IMR-90 (cell line): ENCODE measurements around the gene SLC9B2. TPM values are rescaled to one million over a fixed set of nuclear protein-coding genes. Genes with fewer than 3 reads are reported as not detected.

Experiments used
- ATAC-seq: fragments of 200-7000 bp; cut with Tn5 transposase; 2 replicates; pipeline ENCODE4 v1.9.1; 2020; ENCODE audit warnings: low read depth, mild to moderate bottlenecking, moderate library complexity
- BruUV-seq: library from RNA; stranded (reverse); fragments of 400-500 nt; replicated peaks from 2 replicates; lab custom pipeline; 2021; lab: Mats Ljungman, UMichigan
- CTCF ChIA-PET: fragments of 300-600 bp; formaldehyde crosslinking; extraction: SDS; loops from one replicate; lab custom pipeline; 2021; ENCODE audit warnings: antibody characterized with exemption; lab: Yijun Ruan, JAX
- POLR2A ChIA-PET: fragments of 300-600 bp; sonication (Branson Sonifier 250); formaldehyde crosslinking; loops from one replicate; lab custom pipeline; 2022; ENCODE audit warnings: antibody characterized with exemption; ENCODE audit not compliant: unreplicated experiment; lab: Charles Lee
- DNase-seq: peaks from one replicate; pipeline ENCODE4 v3.0.0; 2013
- H2AFZ ChIP-seq: replicated peaks from 2 replicates; pipeline ENCODE3; 2013; ENCODE audit warnings: low read length, mild to moderate bottlenecking; ENCODE audit not compliant: poor library complexity
- H2AK5ac ChIP-seq: 2 replicates; pipeline ENCODE4 v1.6.1; 2013; ENCODE audit warnings: low read depth, low read length, inconsistent platforms
- H2AK9ac ChIP-seq: replicated peaks from 2 replicates; pipeline ENCODE3; 2013; ENCODE audit warnings: mild to moderate bottlenecking, low read depth, low read length, moderate library complexity; ENCODE audit not compliant: poor library complexity
- H2BK120ac ChIP-seq: 2 replicates; pipeline ENCODE4 v1.6.1; 2013; ENCODE audit warnings: low read depth, low read length, inconsistent platforms
- H2BK15ac ChIP-seq: 3 replicates; pipeline ENCODE4 v1.6.1; 2013; ENCODE audit warnings: low read depth, low read length, inconsistent platforms
- H2BK20ac ChIP-seq: 2 replicates; pipeline ENCODE4 v1.6.1; 2013; ENCODE audit warnings: low read depth, mild to moderate bottlenecking, inconsistent platforms, low read length, moderate library complexity
- H2BK5ac ChIP-seq: 2 replicates; pipeline ENCODE4 v1.6.1; 2013; ENCODE audit warnings: mild to moderate bottlenecking, low read depth, low read length, inconsistent platforms; ENCODE audit not compliant: poor library complexity, severe bottlenecking
- H3K14ac ChIP-seq: replicated peaks from 2 replicates; pipeline ENCODE4 v1.6.1; 2013; ENCODE audit warnings: low read depth, low read length, inconsistent platforms
- H3K18ac ChIP-seq: 2 replicates; pipeline ENCODE4 v1.6.1; 2013; ENCODE audit warnings: low read depth, low read length, control low read depth
- H3K23ac ChIP-seq: 2 replicates; pipeline ENCODE4 v1.6.1; 2013; ENCODE audit warnings: low read depth, low read length, inconsistent platforms
- H3K27ac ChIP-seq: 2 replicates; pipeline ENCODE4 v1.5.1; 2013; ENCODE audit warnings: mild to moderate bottlenecking, control low read depth, low read length; ENCODE audit not compliant: insufficient read depth
- H3K27me3 ChIP-seq: 2 replicates; pipeline ENCODE4 v1.6.1; 2013; ENCODE audit warnings: low read length; ENCODE audit not compliant: control insufficient read depth, insufficient read depth
- H3K36me3 ChIP-seq: 2 replicates; pipeline ENCODE4 v1.6.1; 2013; ENCODE audit warnings: low read length, mixed read lengths; ENCODE audit not compliant: control insufficient read depth, insufficient read depth
- H3K4ac ChIP-seq: 2 replicates; pipeline ENCODE4 v1.6.1; 2013; ENCODE audit warnings: low read depth, low read length, inconsistent platforms
- H3K4me1 ChIP-seq: 2 replicates; pipeline ENCODE4 v1.6.1; 2013; ENCODE audit warnings: low read length, mixed read lengths; ENCODE audit not compliant: control insufficient read depth, insufficient read depth
- H3K4me2 ChIP-seq: 2 replicates; pipeline ENCODE4 v1.6.1; 2013; ENCODE audit warnings: low read depth, mild to moderate bottlenecking, control low read depth, low read length, moderate library complexity
- H3K4me3 ChIP-seq: 2 replicates; pipeline ENCODE4 v1.5.1; 2013; ENCODE audit warnings: low read depth, mild to moderate bottlenecking, control low read depth, low read length, moderate library complexity; ENCODE audit not compliant: insufficient read depth
- H3K56ac ChIP-seq: 2 replicates; pipeline ENCODE4 v1.6.1; 2013; ENCODE audit warnings: low read length, inconsistent platforms; ENCODE audit not compliant: insufficient read depth; ENCODE audit errors: extremely low read depth
- H3K79me1 ChIP-seq, 2 experiments: 2 replicates each; pipeline ENCODE4 v1.6.1; 2013; ENCODE audit warnings: low read length in 2 of 2, inconsistent platforms in 1 of 2, low read depth in 1 of 2
- H3K9ac ChIP-seq: 2 replicates; pipeline ENCODE4 v1.6.1; 2013; ENCODE audit warnings: low read depth, low read length, control low read depth
- H3K9me1 ChIP-seq: 2 replicates; pipeline ENCODE4 v1.6.1; 2013; ENCODE audit warnings: low read length, inconsistent platforms; ENCODE audit not compliant: insufficient read depth
- H3K9me3 ChIP-seq: 2 replicates; pipeline ENCODE4 v1.6.1; 2013; ENCODE audit warnings: low read length; ENCODE audit not compliant: control insufficient read depth, insufficient read depth
- H4K20me1 ChIP-seq: 2 replicates; pipeline ENCODE4 v1.6.1; 2013; ENCODE audit warnings: low read length, inconsistent platforms; ENCODE audit not compliant: insufficient read depth
- H4K5ac ChIP-seq: 2 replicates; pipeline ENCODE4 v1.6.1; 2013; ENCODE audit warnings: mild to moderate bottlenecking, low read depth, low read length, control low read depth
- H4K8ac ChIP-seq, 2 experiments: 2 replicates each; pipeline ENCODE4 v1.6.1; 2013; ENCODE audit warnings: low read depth in 2 of 2, low read length in 2 of 2, control low read depth in 1 of 2, inconsistent platforms in 1 of 2
- H4K91ac ChIP-seq: 2 replicates; pipeline ENCODE4 v1.6.1; 2013; ENCODE audit warnings: low read depth, low read length, inconsistent platforms; ENCODE audit not compliant: insufficient read depth
- CTCF ChIP-seq: conservative IDR thresholded peaks from 2 replicates; pipeline ENCODE4 v1.5.1; 2012; ENCODE audit warnings: mild to moderate bottlenecking, low read depth, low read length, improper control_type of control experiment
- WGBS, 2 experiments: methylation state at CpG; one replicate each; pipeline versions ENCODE4 v1.1.5 to v1.1.7; 2013; ENCODE audit warnings: missing lambda C conversion rate in 2 of 2; ENCODE audit not compliant: insufficient read length in 1 of 2; ENCODE audit errors: extremely low coverage in 2 of 2; 5-methylcytosine and 5-hydroxymethylcytosine counted together
- dilution Hi-C: fragments of 300-500 bp; cut with HindIII; formaldehyde crosslinking; loops from one replicate; pipeline ENCODE4 v1.14.3; 2018; ENCODE audit warnings: low sequenced_read_pairs; ENCODE audit not compliant: unreplicated experiment
- in situ Hi-C: fragments of 300-500 bp; cut with MboI; formaldehyde crosslinking; loops from 3 replicates; pipeline ENCODE4 v1.14.3; 2019; ENCODE audit warnings: low sequenced_read_pairs, inconsistent platforms, mixed read lengths
- intact Hi-C: fragments of 100-400 bp; cut with micrococcal nuclease; formaldehyde crosslinking; loops from 2 replicates; pipeline ENCODE4 v1.10.0; 2022
- polyA plus RNA-seq, 3 experiments: library from polyadenylated mRNA; depleted of rRNA; stranded (reverse); fragments of >200 nt; gene quantifications; 2 replicates each; pipeline ENCODE4 v1.2.3, GENCODE V29; 2012; ENCODE audit warnings: low replicate concordance in 1 of 3
- total RNA-seq: library from RNA; depleted of rRNA; stranded (reverse); fragments of >200 nt; gene quantifications from 2 replicates; pipeline ENCODE4 v1.2.3, GENCODE V29; 2012

Gene SLC9B2
- total and polyA plus RNA-seq, 2 of the 4 experiments (the other 2 are of a cell fraction): 5.7 to 9.0 TPM

GRCh38 chr4:103097112-103097511, 20.6 kb upstream of the SLC9B2 start:
- BruUV-seq: no TSS peak
- CTCF ChIA-PET: interaction anchor here (0.8 kb wide), 1 partner anchor 22 kb away, joined by 3 read pairs; no protein-coding TSS in a partner anchor
- no peak overlapping the region for H2BK5ac ChIP-seq
- H4K91ac ChIP-seq: no peak overlapping the region
- H3K9ac ChIP-seq: no peak overlapping the region
- no peak overlapping the region for H4K8ac ChIP-seq
- DNase-seq (no peak), ATAC-seq (no peak)
- H3K23ac ChIP-seq: no peak overlapping the region
- H3K4me1 ChIP-seq: peaks cover 5% of the 10 kb centered on the region
- no peak overlapping the region for H2AK5ac ChIP-seq
- peaks cover 15 to 21% of the 10 kb centered on the region in 2 experiments for H3K79me1 ChIP-seq
- H3K9me3 ChIP-seq: no peaks in the 10 kb centered on the region
- peaks cover 2% of the 10 kb centered on the region; the same call in 1 of the 2 replicates for H3K36me3 ChIP-seq
- H2AK9ac ChIP-seq: no peak overlapping the region
- H3K18ac ChIP-seq: no peak overlapping the region
- H3K27ac ChIP-seq: no peak overlapping the region
- dilution Hi-C loops: no loop called here
- POLR2A ChIA-PET: no interaction called here
- H3K4ac ChIP-seq: no peak overlapping the region
- no peak overlapping the region for H4K5ac ChIP-seq
- H3K14ac ChIP-seq: no peak overlapping the region
- H2BK120ac ChIP-seq: no peak overlapping the region
- WGBS, 2 experiments: no CpG with 5 or more reads among the region's 2 CpGs
- H4K20me1 ChIP-seq: no peaks in the 10 kb centered on the region
- H3K9me1 ChIP-seq: peaks cover 4% of the 10 kb centered on the region
- H3K4me3 ChIP-seq: no peak overlapping the region
- H3K4me2 ChIP-seq: no peak overlapping the region
- intact Hi-C loops: loop anchor here (10.0 kb wide), 1 partner anchor 752 kb away; the partner anchor contains the start of gene SLC39A8
- TF ChIP-seq CTCF: no peak
- no peak overlapping the region for H2BK20ac ChIP-seq
- no peaks in the 10 kb centered on the region for H3K27me3 ChIP-seq
- H2AFZ ChIP-seq: no peak overlapping the region
- H2BK15ac ChIP-seq: no peak overlapping the region
- in situ Hi-C loops: loop anchor here (10.0 kb wide), 1 partner anchor 652 kb away; no protein-coding TSS in a partner anchor
- H3K56ac ChIP-seq: no peak overlapping the region
